Measurements from ENCODE around the gene RIOK3.

DNA sequence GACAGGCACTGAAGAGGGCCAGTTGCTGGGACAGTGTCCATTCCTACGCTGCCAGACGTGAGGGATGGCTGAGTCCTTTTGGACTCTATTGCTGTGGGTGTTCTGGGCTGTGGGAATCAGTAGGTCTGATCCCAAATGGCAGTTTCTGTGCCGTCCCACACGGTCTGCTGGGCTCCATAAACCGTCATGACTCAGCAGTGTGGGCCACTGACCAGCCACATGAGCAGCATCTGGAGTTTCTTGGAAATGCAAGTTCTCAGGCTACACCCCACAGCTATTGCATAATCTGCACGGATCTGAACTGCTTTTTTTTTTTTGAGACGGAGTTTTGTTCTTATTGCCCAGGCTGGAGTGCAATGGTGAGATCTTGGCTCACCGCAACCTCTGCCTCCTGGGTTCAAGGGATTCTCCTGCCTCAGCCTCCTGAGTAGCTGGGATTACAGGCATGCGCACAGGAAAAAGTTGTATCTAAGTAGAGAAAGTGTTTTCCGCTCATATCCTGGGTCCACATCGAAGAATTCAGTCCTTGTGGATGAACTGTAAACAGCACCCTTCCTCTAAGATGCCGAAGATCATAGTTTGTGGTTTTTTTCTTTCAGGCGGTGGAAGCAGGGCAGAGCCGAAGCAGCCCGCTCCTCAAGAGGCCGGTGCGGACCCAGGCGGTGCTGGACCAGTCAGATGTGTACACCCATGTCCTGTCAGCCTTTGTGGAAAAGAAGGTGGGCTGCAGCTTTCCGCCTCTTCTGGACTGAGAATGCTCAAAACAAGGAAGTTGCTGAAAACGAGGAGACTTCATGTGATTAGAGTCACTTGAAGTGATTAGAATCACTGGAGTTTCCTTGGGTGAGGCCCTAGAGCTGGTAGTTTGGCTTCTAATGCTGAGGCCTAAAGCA lies 75.7 kb downstream of the RIOK3 start:
- TF ChIP-seq EGR1 (IDR thresholded peaks at IDR 0.05; ENCODE audit: low read depth) (no peak), REST (IDR thresholded peaks at IDR 0.05; ENCODE audit: low read depth) (no peak), YY1 (IDR thresholded peaks at IDR 0.05; ENCODE audit: extremely low read depth, insufficient replicate concordance, low read depth, low read length) (no peak), POLR2A (IDR thresholded peaks at IDR 0.05; ENCODE audit: borderline replicate concordance, extremely low read depth, insufficient read depth, insufficient read length) (no peak), EZH2 (IDR thresholded peaks at IDR 0.05) (no peak)
- TF ChIP-seq, protein P1, sequence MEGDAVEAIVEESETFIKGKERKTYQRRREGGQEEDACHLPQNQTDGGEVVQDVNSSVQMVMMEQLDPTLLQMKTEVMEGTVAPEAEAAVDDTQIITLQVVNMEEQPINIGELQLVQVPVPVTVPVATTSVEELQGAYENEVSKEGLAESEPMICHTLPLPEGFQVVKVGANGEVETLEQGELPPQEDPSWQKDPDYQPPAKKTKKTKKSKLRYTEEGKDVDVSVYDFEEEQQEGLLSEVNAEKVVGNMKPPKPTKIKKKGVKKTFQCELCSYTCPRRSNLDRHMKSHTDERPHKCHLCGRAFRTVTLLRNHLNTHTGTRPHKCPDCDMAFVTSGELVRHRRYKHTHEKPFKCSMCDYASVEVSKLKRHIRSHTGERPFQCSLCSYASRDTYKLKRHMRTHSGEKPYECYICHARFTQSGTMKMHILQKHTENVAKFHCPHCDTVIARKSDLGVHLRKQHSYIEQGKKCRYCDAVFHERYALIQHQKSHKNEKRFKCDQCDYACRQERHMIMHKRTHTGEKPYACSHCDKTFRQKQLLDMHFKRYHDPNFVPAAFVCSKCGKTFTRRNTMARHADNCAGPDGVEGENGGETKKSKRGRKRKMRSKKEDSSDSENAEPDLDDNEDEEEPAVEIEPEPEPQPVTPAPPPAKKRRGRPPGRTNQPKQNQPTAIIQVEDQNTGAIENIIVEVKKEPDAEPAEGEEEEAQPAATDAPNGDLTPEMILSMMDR (IDR thresholded peaks at IDR 0.05 in 2 of 3, conservative IDR thresholded peaks at IDR 0.05 in 1 of 3; ENCODE audit: borderline replicate concordance in 1 of 3, insufficient read depth in 1 of 3, low read depth in 2 of 3, low read length in 2 of 3) = no peak

Data from HCT116 (cell line).